Fibroblast of pulmonary artery (primary cell): ENCODE data around the gene MATN1.

Experiments
- DNase-seq: peaks from one replicate; pipeline ENCODE4 v3.0.0-alpha.2; 2010; ENCODE audit warnings: low read depth
- H3K4me3 ChIP-seq: replicated peaks from 2 replicates; pipeline ENCODE4 v1.5.1; 2011; ENCODE audit warnings: low read depth, mild to moderate bottlenecking, control low read depth, low read length, moderate library complexity
- TF ChIP-seq, protein P1 (sequence below): IDR thresholded peaks from 2 replicates; pipeline ENCODE4 v1.5.1; 2011; ENCODE audit warnings: mild to moderate bottlenecking, control low read depth, low read length, inconsistent platforms; ENCODE audit errors: missing control alignments

MATN1 gene

DNA sequence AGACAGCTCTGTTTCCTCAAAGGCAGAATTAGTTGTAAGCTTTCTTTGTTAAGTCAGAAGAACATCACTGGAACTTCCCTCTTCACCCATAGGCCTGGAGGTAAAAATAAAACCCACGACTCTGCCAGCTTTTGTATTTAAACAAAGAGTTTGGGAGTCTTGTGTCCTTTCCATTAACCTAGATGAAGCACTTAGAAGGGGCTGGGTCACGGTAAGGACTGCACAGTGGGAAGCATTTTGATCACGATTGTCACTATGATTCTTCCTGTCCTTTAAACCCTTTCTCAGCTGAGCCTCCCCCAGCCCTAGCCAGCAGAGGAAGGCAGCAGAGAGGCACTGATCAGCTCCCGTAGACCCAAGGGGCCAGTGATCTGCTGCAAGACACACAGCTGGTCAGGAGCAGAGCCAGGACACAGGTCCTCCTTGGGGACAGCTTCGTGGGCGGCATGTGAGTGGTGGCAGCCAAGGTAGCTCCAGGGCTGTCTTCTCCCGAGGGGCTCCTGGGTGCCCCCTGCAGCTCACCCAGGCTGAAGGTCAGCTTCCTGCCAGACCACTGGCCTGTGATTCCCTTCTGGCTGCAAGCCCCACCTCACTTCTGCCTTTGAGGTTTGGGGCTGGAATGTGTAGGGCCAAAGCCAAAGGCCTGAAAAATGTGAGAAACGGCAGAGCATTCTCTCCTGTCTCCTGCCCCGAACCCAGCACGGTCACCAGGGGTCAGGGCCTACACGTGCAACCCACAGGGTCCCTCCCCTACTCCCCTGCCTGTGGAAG is 38.2 kb upstream of the MATN1 start:
- no peak for DNase-seq
- TF ChIP-seq, protein P1, sequence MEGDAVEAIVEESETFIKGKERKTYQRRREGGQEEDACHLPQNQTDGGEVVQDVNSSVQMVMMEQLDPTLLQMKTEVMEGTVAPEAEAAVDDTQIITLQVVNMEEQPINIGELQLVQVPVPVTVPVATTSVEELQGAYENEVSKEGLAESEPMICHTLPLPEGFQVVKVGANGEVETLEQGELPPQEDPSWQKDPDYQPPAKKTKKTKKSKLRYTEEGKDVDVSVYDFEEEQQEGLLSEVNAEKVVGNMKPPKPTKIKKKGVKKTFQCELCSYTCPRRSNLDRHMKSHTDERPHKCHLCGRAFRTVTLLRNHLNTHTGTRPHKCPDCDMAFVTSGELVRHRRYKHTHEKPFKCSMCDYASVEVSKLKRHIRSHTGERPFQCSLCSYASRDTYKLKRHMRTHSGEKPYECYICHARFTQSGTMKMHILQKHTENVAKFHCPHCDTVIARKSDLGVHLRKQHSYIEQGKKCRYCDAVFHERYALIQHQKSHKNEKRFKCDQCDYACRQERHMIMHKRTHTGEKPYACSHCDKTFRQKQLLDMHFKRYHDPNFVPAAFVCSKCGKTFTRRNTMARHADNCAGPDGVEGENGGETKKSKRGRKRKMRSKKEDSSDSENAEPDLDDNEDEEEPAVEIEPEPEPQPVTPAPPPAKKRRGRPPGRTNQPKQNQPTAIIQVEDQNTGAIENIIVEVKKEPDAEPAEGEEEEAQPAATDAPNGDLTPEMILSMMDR = no peak

DNA sequence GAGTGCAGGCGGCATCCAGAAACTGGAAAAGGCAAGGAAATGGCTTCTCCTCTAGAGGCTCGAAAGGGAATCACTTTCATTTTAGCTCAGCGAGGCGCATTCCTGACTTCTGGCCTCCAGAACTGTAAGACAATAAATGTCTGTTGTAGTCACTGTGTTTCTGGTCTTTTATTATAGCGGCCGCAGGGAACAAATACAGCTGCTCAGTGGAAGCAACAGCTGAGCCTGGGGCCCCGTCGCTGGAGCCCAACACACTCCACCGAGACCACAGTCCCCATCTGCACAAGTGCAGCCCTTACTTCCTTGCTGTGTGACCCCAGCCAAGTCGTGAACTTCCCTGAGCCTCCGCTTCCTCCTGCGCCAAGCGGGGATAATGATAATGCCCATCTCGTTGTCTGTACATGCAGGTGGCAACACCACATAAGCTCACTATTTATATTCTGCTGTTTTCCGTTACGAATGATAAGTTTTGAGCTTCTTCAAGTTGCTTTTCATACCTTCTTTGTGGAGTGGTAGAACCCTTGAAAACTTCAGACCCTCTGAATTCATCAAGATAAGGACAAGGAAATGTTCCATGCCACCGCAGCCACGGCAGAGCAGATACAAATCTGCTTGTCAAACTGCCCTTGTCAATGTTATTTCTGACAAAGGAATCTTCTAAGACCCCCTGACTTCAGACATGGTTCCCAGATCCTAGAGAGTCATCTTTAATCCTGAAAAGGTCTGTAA is 37.4 kb upstream of the MATN1 start:
- DNase-seq = no peak
- TF ChIP-seq, protein P1 = no peak
- H3K4me3 ChIP-seq = no peak overlapping the region

More for the DNA sequence above, 38.2 kb upstream of the MATN1 start:
- H3K4me3 ChIP-seq = no peak overlapping the region

DNA sequence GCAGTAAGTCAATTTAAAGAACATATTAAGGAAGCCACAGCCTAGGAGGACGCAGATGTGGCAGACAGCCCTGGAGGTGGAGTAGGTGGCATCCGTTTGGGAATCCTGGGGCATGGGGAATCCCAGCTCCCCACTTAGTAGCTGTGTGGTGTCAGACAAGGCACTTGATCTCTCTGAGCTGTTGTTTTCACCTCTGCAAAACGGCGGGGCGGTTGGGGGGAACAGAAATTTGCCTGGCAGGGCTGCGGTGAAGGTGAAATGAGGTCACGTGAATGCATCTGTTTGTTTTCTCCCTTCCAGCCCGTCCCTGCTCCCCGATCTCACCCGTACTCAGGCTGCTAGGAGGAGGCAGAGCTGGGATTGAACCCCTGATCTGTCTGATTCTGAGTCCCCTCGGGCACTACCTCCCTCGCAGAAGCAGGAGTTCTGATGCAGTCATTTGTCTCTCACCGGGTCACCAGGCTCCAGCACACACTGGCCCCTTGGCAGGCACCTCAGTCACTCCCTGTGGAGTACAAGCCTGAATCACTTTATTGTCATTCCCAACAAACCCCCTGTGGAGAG is 36.4 kb upstream of the MATN1 start:
- TF ChIP-seq, protein P1 = no peak
- no peak for DNase-seq
- no peak overlapping the region for H3K4me3 ChIP-seq

DNA sequence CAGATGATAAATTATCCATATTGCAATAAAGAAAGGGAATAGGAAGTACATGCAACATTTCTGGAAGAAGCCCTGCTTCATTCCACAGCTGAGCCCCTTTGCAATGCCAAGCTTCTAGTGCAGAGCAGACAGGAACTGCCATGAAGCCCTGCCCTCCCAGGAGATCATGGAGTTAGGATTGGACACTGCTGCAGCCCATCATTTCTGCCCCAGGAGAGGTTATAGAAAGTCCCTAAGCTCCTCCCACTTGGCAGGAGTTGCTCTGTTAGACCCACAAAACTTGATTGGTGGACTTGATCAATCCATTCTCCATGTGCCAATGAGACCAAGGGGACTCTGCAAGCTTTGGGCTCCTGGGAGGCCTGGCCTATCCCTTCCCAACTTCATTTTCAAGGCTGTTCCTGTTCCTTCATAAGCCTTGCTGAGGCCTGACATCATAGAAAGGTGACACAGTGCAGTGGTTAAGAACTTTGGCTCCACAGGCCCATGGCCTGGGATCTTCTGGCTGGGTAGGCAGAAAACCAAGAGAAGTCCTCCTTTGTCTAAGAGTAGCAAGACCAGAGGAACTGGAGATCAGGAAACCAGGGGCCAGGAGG is 35.5 kb upstream of the MATN1 start:
- TF ChIP-seq, protein P1 = no peak
- no peak overlapping the region for H3K4me3 ChIP-seq
- DNase-seq = peak; percentile 38

DNA sequence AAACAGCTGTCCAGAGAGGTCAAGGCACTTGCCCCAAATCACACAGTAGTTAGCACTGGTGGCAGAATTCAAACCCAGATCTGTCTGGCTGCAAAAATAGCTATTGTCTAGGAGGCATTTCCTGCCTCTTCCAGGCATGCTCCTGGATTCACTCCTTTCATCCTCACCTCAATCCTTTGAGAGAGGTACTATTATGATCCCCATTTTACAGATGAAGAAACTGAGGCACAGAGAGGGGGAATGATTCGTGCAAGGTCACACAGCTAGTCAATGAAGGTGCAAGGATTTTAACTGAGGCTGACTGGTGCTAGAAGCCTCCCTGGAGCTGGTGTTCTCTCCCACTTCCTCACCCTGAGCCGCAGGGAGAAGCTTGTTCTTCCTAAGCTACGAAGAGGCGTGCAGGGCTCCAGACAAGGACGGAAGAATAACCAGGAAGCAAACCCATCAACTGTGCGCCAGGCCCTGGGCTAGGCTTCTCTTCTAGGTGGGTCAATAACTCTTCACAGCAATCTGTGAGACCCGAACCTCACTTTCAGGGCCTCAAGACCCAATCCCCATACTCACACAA is 34.8 kb upstream of the MATN1 start:
- no peak overlapping the region for H3K4me3 ChIP-seq
- TF ChIP-seq, protein P1 = no peak
- DNase-seq = no peak

DNA sequence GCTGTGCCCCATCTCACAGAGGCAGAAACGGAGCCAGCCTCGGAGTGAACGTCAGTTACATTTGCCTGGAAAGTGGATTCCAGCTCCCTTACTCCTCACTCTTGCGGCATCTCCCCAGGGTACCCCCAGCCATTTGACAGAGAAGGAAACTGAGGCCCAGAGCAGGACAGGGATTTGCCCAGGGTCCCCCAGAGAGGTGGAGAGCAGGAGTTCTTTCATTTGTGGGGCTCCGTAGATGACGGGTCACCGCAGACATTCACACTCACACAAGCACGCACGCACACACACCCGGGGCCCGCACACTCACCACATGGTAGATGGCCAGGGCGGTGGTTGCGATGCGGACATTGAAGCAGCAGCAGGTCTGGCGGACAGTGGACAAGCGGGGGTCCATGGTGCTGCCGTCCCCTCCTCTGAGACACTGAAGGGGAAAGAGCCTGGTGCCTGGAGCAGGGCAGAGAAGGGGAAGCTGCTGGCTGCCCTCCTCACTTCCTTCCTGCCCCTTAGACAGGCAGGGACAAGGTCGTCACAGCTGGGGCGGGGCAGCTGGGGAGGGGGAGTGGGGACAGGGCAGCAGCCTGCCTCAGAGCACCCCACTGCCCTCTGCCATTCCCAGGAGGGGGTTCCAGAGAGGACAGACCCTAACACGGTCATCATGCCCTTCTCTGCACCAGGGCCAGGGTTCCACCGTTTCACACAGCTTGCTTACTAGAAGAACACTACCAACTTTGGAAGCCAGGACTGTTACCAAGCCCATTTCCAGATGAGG is 34.2 kb upstream of the MATN1 start, which contains the start of gene LAPTM5:
Gene LAPTM5 (minus strand): TSS at position 423 of the 769 bp plus-strand sequence. CDS start 29 bp downstream, at position 394.
- no peak for DNase-seq
- TF ChIP-seq, protein P1 = no peak
- H3K4me3 ChIP-seq = no peak within 1 kb of the TSS
